Thoracic aorta (tissue), 2 donors: ENCODE results near the gene AGER. TPM values are rescaled to one million over a fixed set of nuclear protein-coding genes. Genes with fewer than 3 reads are reported as not detected.
A peak's percentile ranks its signal among the peaks of the same experiment; 100 is the strongest.

Source experiments
- ATAC-seq: fragments of 150-250 bp; one replicate; pipeline ENCODE4 v1.8.0; 2017; ENCODE audit warnings: low read depth; ENCODE audit not compliant: insufficient number of reproducible peaks, low FRiP score
- DNase-seq: peaks from one replicate; pipeline ENCODE4 v3.0.0-alpha.2; 2020; ENCODE audit warnings: low spot score
- H3K27ac ChIP-seq, 2 donors: fragments of 200-600 bp; sonication (generic); 1 replicate in 1 of 2; 2 replicates in 1 of 2; pipeline ENCODE4 v1.5.1; 2016; ENCODE audit warnings: mild to moderate bottlenecking in 2 of 2, moderate library complexity in 2 of 2
- H3K27me3 ChIP-seq: fragments of 200-600 bp; sonication (generic); replicated peaks from 2 replicates; pipeline ENCODE4 v1.6.0; 2016; ENCODE audit warnings: mild to moderate bottlenecking; ENCODE audit not compliant: insufficient read depth
- H3K36me3 ChIP-seq: fragments of 200-600 bp; sonication (generic); one replicate; pipeline ENCODE4 v1.5.1; 2016
- H3K4me1 ChIP-seq, 2 donors: fragments of 200-600 bp; sonication (generic); 1 replicate in 1 of 2; 2 replicates in 1 of 2; pipeline versions ENCODE4 v1.5.1 to v1.6.0; 2016; ENCODE audit warnings: low read depth in 2 of 2, mild to moderate bottlenecking in 1 of 2; ENCODE audit not compliant: control insufficient read depth in 1 of 2
- H3K4me3 ChIP-seq: fragments of 200-600 bp; sonication (generic); 2 replicates; pipeline ENCODE4 v1.5.1; 2016; ENCODE audit warnings: mild to moderate bottlenecking
- H3K9me3 ChIP-seq: fragments of 200-600 bp; sonication (generic); 2 replicates; pipeline ENCODE4 v1.5.1; 2016
- CTCF ChIP-seq: fragments of 200-600 bp; sonication (generic); IDR thresholded peaks from one replicate; pipeline ENCODE4 v1.5.1; 2019; ENCODE audit warnings: antibody characterized with exemption
- total RNA-seq, 2 donors: library from RNA; depleted of rRNA; stranded (reverse); fragments of >200 nt; gene quantifications; one replicate each; pipeline versions ENCODE4 v1.1.0 to v1.2.3, GENCODE V29; 2016

AGER gene
- total RNA-seq, 2 donors from 2014 or later: 1.8 to 3.8 TPM

- Histone ChIP-seq H3K27ac (no peak overlapping the region), H3K27me3 (no peaks in the 10 kb centered on the region), H3K9me3 (no peaks in the 10 kb centered on the region), H3K36me3 (peaks cover 15% of the 10 kb centered on the region), H3K4me3 (no peak overlapping the region), H3K4me1 (peaks cover 13 to 37% of the 10 kb centered on the region in 2 donors)
- ATAC-seq: no peak
- no peak for DNase-seq
- no peak for TF ChIP-seq CTCF
Measured at GRCh38 chr6:32183030-32183429, 1.0 kb downstream of the AGER start.

GRCh38 chr6:32182555-32182981 is 1.5 kb downstream of the AGER start:
- H3K9me3 ChIP-seq: no peaks in the 10 kb centered on the region
- no peak for DNase-seq
- no peaks in the 10 kb centered on the region for H3K27me3 ChIP-seq
- H3K27ac ChIP-seq: no peak overlapping the region
- no peak overlapping the region for H3K4me3 ChIP-seq
- H3K36me3 ChIP-seq: peaks cover 11% of the 10 kb centered on the region
- TF ChIP-seq CTCF: no peak
- H3K4me1 ChIP-seq: peaks cover 13 to 32% of the 10 kb centered on the region in 2 donors
- no peak for ATAC-seq

GRCh38 chr6:32181915-32182529 is 2.0 kb downstream of the AGER start:
- H3K9me3 ChIP-seq: no peaks in the 10 kb centered on the region
- H3K36me3 ChIP-seq: peaks cover 7% of the 10 kb centered on the region
- H3K4me1 ChIP-seq: peaks cover 13 to 28% of the 10 kb centered on the region in 2 donors
- TF ChIP-seq CTCF: no peak
- ATAC-seq (no peak), DNase-seq (no peak)
- H3K27ac ChIP-seq: peak overlapping the region in 1 of 2 donors; percentile 31
- H3K27me3 ChIP-seq: no peaks in the 10 kb centered on the region
- no peak overlapping the region for H3K4me3 ChIP-seq

- no peak overlapping the region for H3K4me3 ChIP-seq
- peaks cover 18 to 31% of the 10 kb centered on the region in 2 donors for H3K4me1 ChIP-seq
- no peaks in the 10 kb centered on the region for H3K9me3 ChIP-seq
- TF ChIP-seq CTCF: no peak
- no peaks in the 10 kb centered on the region for H3K27me3 ChIP-seq
- ATAC-seq (no peak), DNase-seq (no peak)
- H3K36me3 ChIP-seq: peaks cover 5% of the 10 kb centered on the region
- no peak overlapping the region for H3K27ac ChIP-seq
Measured at GRCh38 chr6:32181148-32181702, 2.8 kb downstream of the AGER start.

GRCh38 chr6:32179766-32180405 is 4.2 kb downstream of the AGER start:
- Histone ChIP-seq H3K9me3 (no peaks in the 10 kb centered on the region), H3K27ac (no peak overlapping the region), H3K4me1 (peaks cover 22 to 34% of the 10 kb centered on the region in 2 donors), H3K4me3 (no peak overlapping the region), H3K27me3 (no peaks in the 10 kb centered on the region), H3K36me3 (peaks cover 5% of the 10 kb centered on the region)
- DNase-seq: no peak
- no peak for ATAC-seq
- no peak for TF ChIP-seq CTCF
